ENCODE results near the gene SHROOM3. TPM values are rescaled to one million over a fixed set of nuclear protein-coding genes. Genes with fewer than 3 reads are reported as not detected.

Gene SHROOM3
- total RNA-seq, 4 donors from 2014 or later: 20.3 to 50.9 (median 34.9) TPM

- DNase-seq: no peak
- no peak overlapping the region for H3K4me3 ChIP-seq
- no peak overlapping the region for H3K27ac ChIP-seq
- intact Hi-C loops (cut with DNase I): no loop called here
- no peaks in the 10 kb centered on the region for H3K4me1 ChIP-seq
- peaks cover 0 to 7% (median 0%) of the 10 kb centered on the region in 4 donors for H3K27me3 ChIP-seq
- H3K9me3 ChIP-seq: no peaks in the 10 kb centered on the region
- 74 to 87% methylated on average over 4 of the region's 4 CpGs for WGBS, 2 donors
- no peaks in the 10 kb centered on the region for H3K36me3 ChIP-seq
- TF ChIP-seq CTCF (IDR thresholded peaks at IDR 0.05) (no peak), POLR2A (IDR thresholded peaks at IDR 0.05) (no peak)
Measured at GRCh38 chr4:76499461-76499860, 64.4 kb downstream of the SHROOM3 start.

GRCh38 chr4:76502886-76503285, 67.9 kb downstream of the SHROOM3 start:
- Histone ChIP-seq H3K9me3 (no peaks in the 10 kb centered on the region), H3K4me1 (no peaks in the 10 kb centered on the region), H3K27me3 (peaks cover 0 to 3% (median 0%) of the 10 kb centered on the region in 4 donors), H3K4me3 (no peak overlapping the region), H3K36me3 (no peaks in the 10 kb centered on the region), H3K27ac (no peak overlapping the region)
- DNase-seq: no peak
- TF ChIP-seq POLR2A (IDR thresholded peaks at IDR 0.05): no peak
- no peak for TF ChIP-seq CTCF (IDR thresholded peaks at IDR 0.05)
- WGBS, 2 donors: 53 to 63% methylated on average over 1 of the region's 1 CpG
- intact Hi-C loops (cut with DNase I): loop anchor here (10.0 kb wide), 1 partner anchor 318 kb away; no protein-coding TSS in a partner anchor

GRCh38 chr4:76504613-76505465, 69.8 kb downstream of the SHROOM3 start:
- Histone ChIP-seq H3K4me3 (no peak overlapping the region), H3K27ac (no peak overlapping the region), H3K27me3 (peaks cover 0 to 3% (median 0%) of the 10 kb centered on the region in 4 donors), H3K36me3 (no peaks in the 10 kb centered on the region), H3K9me3 (no peaks in the 10 kb centered on the region), H3K4me1 (no peaks in the 10 kb centered on the region)
- DNase-seq: no peak
- peak; percentile 40 to 74 (median 66) for TF ChIP-seq CTCF (IDR thresholded peaks at IDR 0.05)
- no peak for TF ChIP-seq POLR2A (IDR thresholded peaks at IDR 0.05)
- 33 to 66% methylated on average over 2 of the region's 2 CpGs for WGBS, 2 donors
- intact Hi-C loops (cut with DNase I): loop anchor here (2.0 to 10.0 kb wide), 2 partner anchors 74 to 320 kb away; no protein-coding TSS in a partner anchor

GRCh38 chr4:76511947-76512346, 76.9 kb downstream of the SHROOM3 start:
- Histone ChIP-seq H3K36me3 (no peaks in the 10 kb centered on the region), H3K4me1 (no peaks in the 10 kb centered on the region), H3K27ac (no peak overlapping the region), H3K9me3 (no peaks in the 10 kb centered on the region), H3K27me3 (no peaks in the 10 kb centered on the region), H3K4me3 (no peak overlapping the region)
- 55 to 90% methylated on average over 1 of the region's 1 CpG for WGBS, 2 donors
- no peak for DNase-seq
- intact Hi-C loops (cut with DNase I): loop anchor here (10.0 kb wide), 2 partner anchors 223 to 533 kb away; no protein-coding TSS in a partner anchor
- TF ChIP-seq CTCF (IDR thresholded peaks at IDR 0.05): no peak
- TF ChIP-seq POLR2A (IDR thresholded peaks at IDR 0.05): no peak

GRCh38 chr4:76513482-76513881, 78.5 kb downstream of the SHROOM3 start:
- no peaks in the 10 kb centered on the region for H3K9me3 ChIP-seq
- WGBS, 2 donors: 73 to 81% methylated on average over 6 to 7 of the region's 7 CpGs
- intact Hi-C loops (cut with DNase I): loop anchor here (10.0 kb wide), 2 partner anchors 221 to 531 kb away; no protein-coding TSS in a partner anchor
- H3K4me1 ChIP-seq: no peaks in the 10 kb centered on the region
- H3K27me3 ChIP-seq: no peaks in the 10 kb centered on the region
- no peaks in the 10 kb centered on the region for H3K36me3 ChIP-seq
- DNase-seq: no peak
- H3K4me3 ChIP-seq: no peak overlapping the region
- TF ChIP-seq CTCF (IDR thresholded peaks at IDR 0.05) (no peak), POLR2A (IDR thresholded peaks at IDR 0.05) (no peak)
- H3K27ac ChIP-seq: no peak overlapping the region
